ENCODE results near the gene C2orf69.
"Not testable (repeated sequence)": the region's sequence is repeated elsewhere in the genome, so short reads cannot be mapped to it uniquely, and the experiment has no call there.

The C2orf69 gene, protein sequence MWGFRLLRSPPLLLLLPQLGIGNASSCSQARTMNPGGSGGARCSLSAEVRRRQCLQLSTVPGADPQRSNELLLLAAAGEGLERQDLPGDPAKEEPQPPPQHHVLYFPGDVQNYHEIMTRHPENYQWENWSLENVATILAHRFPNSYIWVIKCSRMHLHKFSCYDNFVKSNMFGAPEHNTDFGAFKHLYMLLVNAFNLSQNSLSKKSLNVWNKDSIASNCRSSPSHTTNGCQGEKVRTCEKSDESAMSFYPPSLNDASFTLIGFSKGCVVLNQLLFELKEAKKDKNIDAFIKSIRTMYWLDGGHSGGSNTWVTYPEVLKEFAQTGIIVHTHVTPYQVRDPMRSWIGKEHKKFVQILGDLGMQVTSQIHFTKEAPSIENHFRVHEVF

DNA sequence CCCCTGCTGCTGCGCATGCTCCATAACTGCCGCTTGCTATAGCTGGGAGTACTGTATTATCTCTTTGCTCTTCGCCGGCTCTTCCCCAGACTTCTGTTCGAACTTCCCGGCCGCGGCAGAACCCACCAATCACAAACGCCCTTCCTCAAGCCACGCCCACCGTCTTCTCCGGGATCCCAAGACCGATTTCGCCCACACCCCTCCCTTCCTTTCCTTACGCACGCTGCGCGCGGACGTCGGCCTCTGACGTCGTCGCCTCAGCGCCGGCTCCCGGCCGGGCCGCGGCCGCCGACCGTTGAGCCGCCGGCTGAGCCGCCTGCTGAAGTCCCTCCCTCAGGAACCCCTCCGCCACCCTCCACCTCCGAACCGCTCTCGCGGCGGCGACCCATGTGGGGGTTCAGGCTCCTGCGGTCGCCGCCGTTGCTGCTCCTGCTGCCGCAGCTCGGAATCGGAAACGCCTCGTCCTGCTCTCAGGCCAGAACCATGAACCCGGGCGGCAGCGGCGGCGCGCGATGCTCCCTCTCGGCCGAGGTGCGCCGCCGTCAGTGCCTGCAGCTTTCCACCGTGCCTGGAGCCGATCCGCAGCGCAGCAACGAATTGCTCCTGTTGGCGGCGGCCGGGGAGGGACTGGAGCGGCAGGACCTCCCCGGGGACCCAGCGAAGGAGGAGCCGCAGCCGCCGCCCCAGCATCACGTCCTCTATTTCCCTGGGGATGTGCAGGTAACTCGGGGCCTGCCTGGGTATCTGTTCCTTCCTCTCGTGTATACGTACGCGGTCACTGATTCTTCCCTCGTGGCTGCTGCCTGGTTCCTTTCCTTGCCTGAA is at the start of gene C2orf69:
C2orf69 (plus strand) TSS at position 242 of the 825 bp plus-strand sequence; CDS start at position 388, 146 bp downstream.
- DNase-seq (ENCODE audit: low read depth) = peak; percentile 73

DNA sequence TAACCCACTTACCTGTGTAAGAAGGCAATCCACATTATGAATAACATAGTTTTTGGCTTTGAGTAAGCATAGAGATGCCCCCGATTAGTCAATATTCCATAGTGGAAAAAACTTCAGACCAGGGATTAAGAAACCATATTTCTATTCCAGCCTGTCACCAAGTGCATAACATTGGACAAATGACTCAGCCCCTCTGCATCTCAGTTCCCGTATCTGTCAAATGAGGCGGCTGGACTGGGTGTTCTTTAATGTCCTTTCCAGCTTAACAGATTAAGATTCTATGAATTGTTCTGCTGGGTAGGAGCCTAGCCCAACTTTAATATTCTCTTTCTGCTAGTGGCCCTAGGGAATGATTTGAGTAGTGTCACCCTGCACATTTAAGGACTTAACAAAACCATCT is 48.3 kb upstream of the C2orf69 start:
- DNase-seq (ENCODE audit: low read depth) = no peak

DNA sequence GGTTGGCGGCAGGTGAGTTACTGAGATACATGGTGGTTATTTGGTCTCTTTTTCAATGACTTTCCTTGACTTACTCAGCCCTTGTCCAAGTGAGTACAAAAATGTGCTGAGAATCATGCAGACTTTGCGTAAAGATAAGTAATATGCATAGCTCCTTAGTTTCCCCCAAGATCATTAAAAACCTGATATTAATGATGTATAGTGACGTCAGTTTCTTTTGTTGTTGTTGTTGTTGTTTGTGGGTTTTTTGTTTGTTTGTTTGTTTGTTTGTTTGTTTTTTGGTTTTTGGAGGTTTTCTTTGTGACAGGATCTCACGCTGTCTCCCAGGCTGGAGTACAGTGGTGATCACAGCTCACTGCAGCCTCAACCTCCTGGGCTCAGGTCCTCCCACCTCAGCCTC is 45.2 kb upstream of the C2orf69 start:
- no peak for DNase-seq (ENCODE audit: low read depth)

DNA sequence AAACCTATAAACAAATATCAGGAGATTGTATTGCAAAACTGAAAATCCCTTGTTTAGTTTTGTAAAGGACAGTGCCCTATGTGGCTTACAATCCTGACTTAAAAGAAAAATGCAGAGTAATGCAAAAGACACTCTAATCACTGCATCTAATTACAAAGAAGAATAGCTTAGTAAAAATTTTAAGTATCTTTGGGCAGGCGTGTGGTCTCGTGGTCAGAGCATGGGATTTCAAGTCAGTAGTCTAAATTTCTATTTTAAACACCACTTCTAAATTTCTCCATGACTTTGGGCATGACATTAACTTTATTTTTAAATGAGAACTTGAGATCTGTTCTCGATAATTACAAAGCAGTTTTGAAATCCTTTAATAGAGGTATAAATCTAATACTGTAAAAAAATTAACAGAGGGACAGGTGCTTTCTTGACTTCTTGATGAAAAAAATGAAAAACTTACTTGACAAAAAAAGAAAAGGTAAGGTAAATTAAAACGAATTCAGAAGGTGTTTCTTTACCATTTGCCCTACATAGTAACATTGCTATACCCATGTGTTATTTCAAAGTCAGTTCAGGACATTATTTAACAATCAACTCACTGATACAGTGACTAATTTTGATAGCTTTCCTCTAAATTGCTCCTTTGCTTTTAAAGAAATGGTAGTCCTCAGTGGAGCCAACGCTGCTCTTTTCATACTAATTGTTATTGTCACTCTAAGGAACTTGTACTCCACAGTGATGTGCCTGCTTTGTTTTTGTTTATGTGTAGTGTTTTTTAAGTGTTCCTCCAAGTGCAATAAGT is 42.5 kb upstream of the C2orf69 start:
- no peak for DNase-seq (ENCODE audit: low read depth)

DNA sequence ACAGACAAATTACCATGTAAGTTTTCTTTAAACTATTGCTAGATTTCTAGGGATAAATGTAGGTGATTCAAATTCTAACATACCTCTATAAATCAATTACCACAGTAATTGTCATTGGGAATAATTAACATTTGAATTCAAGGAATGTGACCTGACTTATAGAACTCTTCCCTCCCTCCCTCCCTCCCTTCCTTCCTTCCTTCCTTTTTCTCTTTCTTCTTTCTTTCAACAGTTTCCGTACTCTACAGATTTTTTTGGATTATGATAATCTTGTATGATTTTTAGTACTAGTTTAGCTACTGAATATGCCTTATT is 41.9 kb upstream of the C2orf69 start:
- DNase-seq (ENCODE audit: low read depth) = no peak

DNA sequence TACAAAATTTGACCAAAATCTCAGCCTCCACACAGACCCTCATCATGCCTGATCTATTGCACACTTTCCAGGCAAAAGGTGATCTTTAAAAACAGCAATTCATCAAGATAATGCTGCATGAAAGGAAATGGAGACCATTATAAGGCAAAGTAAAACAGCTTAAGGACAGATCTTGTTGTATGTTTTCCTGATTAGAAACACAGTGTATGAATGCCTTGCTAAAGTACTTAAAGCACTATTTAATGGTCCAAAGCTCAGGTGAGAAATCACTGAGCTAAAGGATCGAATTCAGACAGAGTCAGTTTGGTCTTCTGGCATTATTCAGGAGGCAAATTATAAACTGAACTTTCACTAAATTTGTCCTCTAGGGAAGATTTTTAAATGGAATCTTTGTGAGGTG is 41.4 kb upstream of the C2orf69 start:
- DNase-seq (ENCODE audit: low read depth) = no peak

DNA sequence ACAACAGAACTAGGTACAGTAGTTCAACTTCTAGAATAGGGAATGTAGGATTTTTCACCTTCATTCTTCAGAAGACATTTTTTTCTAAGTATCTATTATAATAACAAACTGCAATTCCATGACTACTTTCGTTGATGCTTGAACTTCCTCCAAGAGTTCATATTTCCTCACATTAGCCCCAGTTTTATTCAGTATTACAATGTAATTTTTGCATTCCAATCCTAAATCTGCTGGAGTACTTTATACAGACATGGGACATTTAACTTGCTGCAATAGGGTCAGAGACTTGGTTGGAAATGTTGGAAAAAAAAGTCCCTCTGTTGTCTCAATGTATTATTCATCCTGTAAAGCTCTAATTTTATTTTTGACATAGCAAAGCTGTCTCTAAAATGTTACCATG is 40.5 kb upstream of the C2orf69 start:
- no peak for DNase-seq (ENCODE audit: low read depth)

DNA sequence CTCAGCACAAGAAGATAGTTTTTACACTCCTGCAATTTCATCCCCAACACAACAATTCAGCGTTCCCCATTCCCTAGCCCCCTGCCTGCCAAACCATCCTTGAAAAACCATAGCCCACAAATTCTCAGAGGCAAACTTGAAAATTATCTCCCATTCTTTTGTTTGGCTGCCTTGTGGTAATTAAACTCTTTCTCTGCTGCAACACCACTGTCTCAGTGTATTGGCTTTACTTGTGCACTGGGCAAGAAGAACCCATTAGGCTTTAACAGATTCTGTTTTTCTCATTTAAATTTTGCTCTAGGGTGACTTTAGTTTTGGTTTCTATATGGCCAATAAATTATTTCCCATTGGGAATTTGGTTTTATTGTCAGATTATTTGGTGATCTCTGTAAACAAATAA is 36.9 kb upstream of the C2orf69 start:
- no peak for DNase-seq (ENCODE audit: low read depth)

DNA sequence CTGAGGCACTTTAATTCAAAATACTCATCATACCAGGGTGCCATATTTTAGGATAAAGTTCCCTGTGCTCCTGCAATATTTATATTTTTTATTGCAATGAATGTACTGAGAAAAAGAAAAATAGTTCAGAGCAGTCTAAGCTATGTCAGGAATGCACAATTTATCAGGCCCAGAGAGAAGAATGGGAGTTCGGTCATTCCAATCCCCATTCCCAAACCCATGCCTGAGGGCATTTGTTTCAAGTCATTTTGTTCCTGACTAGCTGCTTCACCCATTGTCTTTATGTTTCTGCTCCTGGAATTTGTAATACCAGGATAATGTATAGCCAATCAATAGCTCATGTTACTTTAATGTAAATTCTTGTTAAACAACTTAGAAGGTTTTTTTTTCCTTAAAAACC is 35.7 kb upstream of the C2orf69 start:
- DNase-seq (ENCODE audit: low read depth) = no peak

DNA sequence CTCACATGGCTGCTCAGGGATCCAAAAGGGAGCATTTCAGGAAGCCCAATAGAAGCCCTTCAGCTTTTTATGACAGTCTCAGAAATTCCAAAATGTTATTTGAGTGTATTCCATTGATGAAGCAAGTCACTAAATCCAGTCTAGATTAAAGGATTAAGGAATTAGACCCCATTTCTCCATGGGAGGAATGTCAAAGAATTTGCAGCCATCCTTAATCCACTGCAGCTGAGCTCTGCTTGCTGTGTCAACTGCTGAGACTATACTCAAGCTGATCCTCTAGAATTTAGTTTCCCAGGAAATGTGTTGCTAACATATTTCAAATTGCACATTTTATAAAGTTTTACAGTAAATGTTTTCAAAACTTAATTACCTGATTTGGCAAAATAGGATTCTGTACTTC is 28.4 kb upstream of the C2orf69 start:
- DNase-seq (ENCODE audit: low read depth) = no peak

DNA sequence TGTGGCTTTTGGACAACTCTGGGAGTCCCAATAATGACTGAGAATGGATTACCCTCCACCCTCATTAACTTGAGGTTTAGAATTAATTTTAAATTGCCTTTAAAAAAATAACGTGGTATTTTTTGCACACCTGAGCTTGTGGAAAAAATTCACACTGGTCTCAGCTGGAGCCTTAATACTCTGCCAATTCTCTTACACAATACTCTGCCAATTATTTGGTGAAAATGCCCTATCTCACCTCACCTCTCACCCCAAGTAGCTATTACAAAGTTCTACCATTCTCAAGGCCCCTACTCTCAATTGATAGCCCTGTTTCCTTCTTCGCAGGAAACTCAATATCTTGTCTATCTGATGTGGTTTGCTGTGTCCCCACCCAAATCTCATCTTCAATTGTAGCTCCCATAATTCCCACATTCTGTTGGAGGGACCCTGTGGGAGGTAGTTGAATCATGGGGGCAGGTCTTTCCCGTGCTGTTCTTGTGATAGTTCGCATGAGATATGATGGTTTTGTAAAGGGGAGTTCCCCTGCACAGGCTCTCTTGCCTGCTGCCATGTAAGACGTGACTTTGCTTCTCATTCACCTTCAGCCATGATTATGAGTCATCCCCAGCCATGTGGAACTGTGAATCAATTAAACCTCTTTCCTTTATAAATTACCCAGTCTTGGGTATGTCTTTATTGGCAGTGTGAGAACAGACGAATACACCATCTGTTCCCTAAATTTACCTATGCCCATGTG is 27.4 kb upstream of the C2orf69 start:
- no peak for DNase-seq (ENCODE audit: low read depth)

DNA sequence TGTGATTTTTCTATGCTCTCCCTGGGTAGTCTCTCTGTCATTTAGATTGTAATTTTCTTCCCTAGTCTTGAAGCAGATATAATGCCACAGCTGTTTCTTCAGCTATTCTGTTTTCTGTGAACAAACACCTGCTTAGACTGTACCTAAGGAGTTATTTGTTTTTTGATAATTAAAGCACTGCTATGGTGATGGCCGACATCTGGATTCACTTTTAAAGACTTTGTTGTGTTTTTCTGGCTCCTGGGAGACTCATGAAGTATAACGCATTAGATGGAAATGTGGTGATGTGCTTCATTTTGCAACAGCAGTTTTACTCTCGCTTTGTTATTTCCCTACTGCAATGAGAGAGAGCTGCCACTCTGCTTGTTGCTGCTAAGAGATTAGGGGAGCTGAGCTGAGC is 15.7 kb upstream of the C2orf69 start:
- no peak for DNase-seq (ENCODE audit: low read depth)

DNA sequence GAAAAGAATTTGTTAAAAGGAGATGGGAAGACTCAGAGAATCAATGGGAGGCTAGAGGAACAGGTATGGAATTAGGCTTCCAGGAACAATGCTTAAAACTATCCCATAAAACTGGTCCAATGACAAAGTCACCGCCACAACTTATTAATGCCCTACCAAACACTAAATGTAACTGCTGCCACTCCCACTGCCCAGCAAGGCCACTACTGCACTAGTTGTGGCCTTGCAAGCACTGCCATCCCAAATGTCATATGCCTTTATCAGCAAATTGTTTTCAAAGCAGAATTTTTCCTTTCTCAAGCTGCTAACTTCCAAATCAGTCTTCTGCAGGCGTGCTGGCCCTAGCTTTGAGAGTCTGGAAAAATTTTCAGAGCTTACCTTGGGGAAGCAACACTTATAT is 14.5 kb upstream of the C2orf69 start:
- DNase-seq (ENCODE audit: low read depth) = no peak

DNA sequence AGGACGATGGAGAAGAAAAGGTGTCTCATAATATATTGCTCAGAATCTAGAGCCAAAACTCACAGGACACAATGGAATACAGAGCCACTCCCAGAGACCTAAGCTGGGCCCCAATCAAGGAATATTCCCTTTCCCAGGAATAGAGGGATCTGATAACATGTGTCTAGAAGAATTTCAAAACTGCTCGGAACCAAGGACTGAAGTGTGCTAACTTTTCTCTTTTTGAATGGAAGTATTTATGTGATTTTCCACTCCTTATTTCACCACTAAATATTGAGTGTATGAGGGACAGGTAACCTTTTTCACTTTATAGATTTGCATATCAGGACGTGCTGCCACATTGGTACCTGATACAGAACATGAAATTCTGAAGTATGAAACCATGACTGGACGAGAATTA is 9.2 kb upstream of the C2orf69 start:
- no peak for DNase-seq (ENCODE audit: low read depth)

DNA sequence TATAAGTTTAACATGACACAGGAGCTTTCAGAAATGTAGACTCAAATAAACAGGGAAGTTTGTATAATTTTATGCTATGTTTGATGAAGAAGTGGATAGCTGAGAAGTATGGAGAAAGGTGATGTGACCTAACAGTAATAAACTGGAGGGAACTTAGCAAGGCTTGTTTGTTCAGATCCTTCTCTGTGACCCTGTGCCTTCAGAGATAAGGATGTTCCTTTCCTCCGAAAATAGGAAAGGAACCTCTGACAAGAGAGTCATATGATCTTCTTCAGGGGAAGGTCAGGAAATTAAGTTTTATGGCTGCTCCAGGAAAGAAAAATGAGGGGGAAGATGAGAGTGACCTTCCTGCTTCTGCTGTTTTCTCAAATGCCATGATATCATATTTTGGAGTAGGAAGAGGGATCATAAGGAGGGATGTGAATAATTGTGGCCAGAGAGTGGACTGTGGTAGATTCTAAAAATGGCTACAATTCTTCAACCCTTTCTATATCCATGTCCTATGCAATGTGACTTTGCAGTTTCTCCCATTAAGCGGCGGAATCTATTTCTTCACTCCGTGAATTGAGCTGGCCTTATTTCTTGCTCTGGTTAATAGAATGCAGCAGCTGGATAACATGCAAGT is 8.5 kb upstream of the C2orf69 start:
- DNase-seq (ENCODE audit: low read depth) = no peak

DNA sequence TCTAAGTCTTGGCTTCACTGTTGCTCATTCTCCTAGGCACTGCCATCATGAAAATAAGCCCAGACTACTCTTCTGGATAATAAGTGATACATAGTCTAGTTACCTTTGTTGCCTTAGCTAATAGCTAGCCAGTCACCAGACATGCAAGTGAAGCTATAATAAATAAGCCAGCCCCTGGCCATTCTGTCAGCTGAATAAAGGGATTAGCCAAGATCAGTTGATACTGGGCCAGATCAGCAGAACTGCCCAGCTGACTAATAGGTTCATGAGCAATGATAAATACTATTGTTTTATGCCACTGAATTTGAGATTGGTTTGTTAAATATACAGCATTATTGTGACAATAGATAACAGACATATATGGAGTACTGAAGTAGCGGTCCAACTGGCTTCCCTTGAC is 8.0 kb upstream of the C2orf69 start:
- no peak for DNase-seq (ENCODE audit: low read depth)

DNA sequence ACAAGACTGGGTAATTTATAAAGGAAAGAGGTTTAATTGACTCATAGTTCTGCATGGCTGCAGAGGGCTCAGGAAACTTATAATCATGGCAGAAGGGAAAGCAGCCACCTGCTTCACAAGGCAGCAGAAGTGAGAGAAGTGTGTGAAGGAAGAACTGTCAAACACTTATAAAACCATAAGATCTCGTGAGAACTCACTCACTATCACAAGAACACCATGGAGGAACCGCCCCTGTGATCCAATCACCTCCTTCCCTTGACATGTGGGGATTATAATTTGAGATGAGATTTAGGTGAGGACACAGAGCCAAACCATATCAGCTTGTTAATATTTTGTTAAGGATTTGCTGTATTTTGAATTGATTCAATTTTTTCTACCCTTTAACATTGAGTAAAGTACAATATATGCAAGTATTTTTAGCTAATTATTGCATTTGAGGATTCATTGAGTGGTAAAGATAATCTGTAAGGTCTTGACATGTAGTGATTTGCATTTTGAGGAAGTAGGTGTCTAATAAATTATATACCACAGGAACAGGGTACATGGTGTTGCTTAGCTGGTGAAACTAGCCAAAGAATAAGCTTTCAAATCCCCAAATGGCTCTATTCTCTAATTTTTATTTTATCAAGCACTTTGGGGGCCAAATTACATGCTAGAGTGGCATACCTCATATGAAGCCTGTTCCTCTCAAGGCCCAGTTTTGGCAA is 3.9 kb upstream of the C2orf69 start:
- no peak for DNase-seq (ENCODE audit: low read depth)

DNA sequence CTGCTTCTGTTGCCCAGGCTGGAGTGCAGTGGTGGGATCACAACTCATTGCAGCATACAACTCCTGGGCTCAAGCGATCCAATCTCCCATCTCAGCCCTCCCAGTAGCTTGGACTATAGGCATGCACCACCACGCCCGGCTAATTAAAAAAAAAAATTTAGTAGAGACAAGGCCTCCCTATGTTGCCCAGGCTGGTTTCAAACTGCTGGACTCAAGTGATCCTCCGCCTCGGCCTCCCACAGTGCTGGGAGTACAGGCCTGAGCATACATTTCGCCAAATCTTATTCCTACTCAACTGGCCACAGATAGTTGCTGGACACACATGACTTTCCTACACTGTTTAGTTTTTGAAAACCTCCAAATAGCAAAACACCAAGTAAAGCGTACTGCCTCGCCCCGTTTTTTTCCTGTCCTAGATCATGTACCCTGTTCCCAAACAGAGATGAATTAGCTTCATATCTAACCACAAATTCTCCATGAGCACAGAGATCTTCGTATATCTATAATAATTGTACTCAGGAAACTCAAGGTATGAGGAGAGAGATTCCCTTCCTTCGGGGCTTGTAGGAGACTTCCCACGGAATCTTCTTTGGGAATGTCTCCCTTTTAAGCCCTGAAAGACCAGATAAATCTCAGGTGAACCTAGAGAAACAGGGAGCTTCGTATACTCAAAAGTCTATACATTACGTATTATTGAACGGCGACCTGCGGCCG is 598 bp upstream of the C2orf69 start:
- no peak for DNase-seq (ENCODE audit: low read depth)

DNA sequence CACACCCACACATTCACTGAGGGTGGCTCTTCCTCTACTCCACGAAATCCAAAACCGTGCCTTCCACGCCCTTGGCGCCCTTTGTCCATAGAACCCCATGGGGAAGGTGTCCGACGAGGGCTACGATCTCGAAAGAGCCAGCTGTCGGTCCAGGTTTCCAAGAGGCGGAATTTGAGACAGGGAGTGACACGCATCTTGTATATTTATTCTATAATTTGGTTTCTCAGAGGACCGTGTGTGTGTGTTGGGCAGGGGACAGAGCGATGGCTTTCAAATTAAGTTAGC is 726 bp downstream of the C2orf69 start:
- no peak for DNase-seq (ENCODE audit: low read depth)

DNA sequence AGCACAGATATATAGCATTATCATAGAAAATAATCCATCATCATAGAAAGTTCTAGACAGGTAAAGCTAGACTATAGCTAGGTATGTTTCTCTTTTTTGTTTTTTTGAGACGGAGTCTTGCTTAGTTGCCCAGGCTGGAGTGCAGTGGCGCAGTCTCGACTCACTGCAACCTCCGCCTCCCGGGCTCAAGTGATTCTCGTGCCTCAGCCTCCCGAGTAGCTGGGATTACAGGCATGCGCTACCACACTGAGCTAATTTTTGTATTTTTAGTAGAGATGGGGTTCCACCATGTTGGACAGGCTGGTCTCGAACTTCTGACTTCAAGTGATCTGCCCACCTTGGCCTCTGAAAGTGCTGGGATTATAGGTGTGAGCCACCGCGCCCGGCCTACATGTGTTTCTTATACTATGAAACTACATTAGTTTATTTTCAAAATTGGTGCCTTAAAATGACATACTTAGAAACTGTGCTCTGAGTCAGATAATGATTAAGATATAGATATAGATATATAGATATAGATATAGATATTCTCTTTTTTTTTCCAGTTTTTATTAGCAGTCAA is 1.5 kb downstream of the C2orf69 start:
- not testable (repeated sequence) for DNase-seq (ENCODE audit: low read depth)

All from activated gamma-delta T cell treated with anti-CD3 and anti-CD28 coated beads, Interleukin-2, amount 50 U/mL, for 16 hours (primary cell).